Body of pancreas (tissue), 4 donors: ENCODE data around the gene KATNB1.

ENCODE experiments used
- CTCF ChIP-seq, 7 experiments: fragments of 450-650 bp in 4 of 7; fragments of 200-600 bp in 3 of 7; sonication (generic) in 3 of 7; IDR thresholded peaks; one replicate each; pipeline ENCODE4 v1.5.1; 2016 to 2019; ENCODE audit warnings: antibody characterized with exemption in 7 of 7
- POLR2A ChIP-seq, 3 donors: fragments of 450-650 bp; IDR thresholded peaks; one replicate each; pipeline ENCODE4 v1.6.1; 2016; ENCODE audit warnings: antibody characterized with exemption in 3 of 3, mild to moderate bottlenecking in 2 of 3

GRCh38 chr16:57738844-57739243, 3.3 kb downstream of the KATNB1 start:
- no peak for TF ChIP-seq CTCF (IDR thresholded peaks at IDR 0.05)
- no peak for TF ChIP-seq POLR2A (IDR thresholded peaks at IDR 0.05)
